HG03558 (cell line): Measurements from ENCODE around the gene RREB1.
"Not testable (repeated sequence)": the region's sequence is repeated elsewhere in the genome, so short reads cannot be mapped to it uniquely, and the experiment has no call there.

Experiments
- ATAC-seq: cut with Tn5 transposase; IDR thresholded peaks from one replicate; pipeline ENCODE4 v1.9.1; 2021; ENCODE audit warnings: moderate number of reproducible peaks; ENCODE audit not compliant: unreplicated experiment; ENCODE audit errors: extremely low read depth

RREB1 gene

DNA sequence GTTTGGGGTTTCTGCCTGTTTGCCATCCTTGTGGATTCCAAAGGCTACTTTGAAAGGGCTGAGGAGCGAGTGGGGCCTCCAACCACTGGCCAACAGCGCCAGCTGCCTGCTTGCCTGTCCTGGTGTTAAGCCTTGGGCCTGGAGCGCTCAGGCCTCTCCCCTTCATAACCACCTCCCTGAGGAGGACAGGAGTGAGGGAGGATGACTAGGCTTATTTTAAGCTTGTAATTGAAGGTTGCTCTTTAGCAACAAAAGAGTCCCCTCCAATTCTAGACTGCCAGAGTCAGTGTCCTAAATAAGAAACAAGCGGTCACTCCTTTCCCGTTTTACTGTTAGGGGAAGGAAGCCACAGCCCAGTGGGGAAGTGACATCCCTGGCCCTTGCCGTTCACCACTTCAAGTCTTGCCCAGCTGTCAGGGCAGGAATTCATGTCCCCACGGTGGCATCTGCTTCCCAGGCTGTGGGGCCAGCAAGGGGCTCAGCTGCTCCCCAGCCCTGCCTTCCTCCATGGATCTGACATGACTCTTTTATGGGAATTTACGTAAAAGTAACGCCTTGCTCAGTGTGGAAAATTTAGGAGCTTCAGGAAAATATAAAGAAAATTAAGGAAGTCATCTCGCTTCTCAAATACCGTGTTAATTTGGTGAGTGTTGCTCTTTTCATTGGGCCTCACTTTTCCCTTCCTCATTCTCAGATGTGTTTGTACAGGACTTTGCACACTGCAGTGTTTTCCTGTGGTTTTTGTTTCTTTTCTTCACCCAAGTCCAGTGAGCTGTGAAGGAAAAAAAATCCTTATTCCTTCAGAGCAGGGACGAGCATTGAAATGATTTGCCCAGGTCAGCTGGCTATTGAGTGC lies 147.4 kb downstream of the RREB1 start:
- no peak for ATAC-seq

DNA sequence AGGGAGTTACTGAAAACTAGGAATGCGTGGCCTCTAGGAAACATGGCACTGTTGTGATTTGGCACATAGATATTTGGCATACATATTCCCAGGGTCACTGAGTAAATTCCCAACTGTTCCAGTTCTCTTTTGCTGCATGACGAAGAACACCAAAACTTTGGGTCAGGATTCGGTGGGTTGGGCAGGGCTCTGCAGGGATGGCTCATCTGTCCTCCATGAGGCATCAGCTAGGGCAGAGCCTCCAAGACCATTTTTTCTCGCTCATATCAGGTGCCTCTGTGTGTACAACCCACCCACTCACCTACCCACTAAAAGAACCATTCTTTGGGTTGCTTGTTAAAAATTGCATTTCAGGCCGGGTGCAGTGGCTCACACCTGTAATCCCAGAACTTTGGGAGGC lies 148.2 kb downstream of the RREB1 start:
- no peak for ATAC-seq

DNA sequence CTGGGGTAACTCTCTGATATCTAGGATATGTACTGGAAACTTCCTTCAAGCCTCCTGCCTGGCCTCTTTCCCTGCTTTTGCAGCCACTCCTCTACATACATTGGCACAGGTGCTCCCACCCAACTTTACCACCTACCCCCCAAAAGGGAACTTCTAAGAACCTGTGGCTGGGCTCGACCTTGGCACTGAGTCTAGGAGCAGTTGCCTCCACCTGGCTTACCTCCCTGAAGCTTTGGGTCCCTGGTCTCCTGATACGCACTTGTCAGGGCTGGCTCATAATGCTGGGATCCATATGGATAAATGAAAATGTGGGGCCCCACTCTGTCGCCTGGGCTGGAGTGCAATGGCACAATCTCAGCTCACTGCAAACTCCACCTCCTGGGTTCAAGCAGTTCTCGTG lies 149.0 kb downstream of the RREB1 start:
- ATAC-seq: no peak

DNA sequence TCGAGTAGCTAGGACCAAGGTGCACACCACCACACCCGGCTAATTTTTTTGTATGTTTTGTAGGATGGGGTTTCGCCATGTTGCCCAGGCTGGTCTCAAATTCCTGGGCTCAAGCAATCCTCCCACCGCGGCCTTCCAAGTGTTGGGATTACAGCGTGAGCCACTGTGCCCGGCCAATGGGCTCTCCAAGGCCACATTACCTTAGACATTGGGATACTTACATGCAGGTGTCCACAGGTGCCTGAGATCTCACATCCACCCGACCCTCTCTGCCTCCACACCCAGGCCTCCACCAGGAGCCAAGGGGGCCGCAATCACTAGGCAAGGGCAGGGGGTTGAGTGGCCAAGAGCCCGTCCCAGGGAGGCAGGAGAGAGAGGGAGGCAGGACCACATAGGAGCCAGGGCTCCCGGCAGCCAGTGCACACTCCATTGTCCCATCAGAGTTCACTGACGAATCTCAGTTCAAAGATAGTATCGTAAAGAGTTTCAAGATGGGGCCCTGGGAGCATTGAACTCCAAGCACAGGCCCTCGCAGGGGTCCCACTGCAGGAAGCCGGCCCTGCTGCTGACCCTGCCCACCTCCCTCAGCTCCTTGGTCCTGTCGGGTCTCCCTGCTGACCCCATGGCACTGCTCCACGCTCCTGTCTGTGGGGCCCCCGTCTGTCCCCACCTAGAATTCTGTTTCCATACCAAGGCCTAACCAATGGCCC lies 149.9 kb downstream of the RREB1 start:
- no peak for ATAC-seq

DNA sequence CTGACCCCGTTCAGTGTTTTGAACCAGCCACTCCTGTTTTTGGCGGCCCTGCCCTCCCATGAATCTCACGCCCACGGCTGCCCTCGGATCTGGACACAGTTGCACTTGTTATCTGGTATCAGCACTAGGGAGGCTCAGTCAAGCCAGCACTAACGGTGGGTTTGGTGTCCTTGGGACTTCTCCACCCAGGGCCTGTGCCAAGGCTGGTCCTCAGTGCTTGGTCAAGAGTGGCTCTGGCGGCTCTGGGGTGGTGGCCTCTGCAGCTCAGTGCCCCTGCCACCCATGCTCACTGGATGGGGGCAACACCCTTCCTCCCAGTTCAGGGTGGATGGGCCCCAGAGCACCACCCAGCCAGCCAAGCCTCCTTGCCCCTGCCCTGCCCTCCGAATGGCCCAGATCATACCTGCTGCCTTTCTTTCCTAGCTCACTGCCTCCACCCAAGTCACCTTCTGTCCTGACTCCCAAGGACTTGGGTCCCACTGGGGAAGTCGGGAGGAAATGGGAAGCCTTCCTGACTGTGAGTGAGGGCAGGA lies 150.5 kb downstream of the RREB1 start:
- ATAC-seq: no peak

DNA sequence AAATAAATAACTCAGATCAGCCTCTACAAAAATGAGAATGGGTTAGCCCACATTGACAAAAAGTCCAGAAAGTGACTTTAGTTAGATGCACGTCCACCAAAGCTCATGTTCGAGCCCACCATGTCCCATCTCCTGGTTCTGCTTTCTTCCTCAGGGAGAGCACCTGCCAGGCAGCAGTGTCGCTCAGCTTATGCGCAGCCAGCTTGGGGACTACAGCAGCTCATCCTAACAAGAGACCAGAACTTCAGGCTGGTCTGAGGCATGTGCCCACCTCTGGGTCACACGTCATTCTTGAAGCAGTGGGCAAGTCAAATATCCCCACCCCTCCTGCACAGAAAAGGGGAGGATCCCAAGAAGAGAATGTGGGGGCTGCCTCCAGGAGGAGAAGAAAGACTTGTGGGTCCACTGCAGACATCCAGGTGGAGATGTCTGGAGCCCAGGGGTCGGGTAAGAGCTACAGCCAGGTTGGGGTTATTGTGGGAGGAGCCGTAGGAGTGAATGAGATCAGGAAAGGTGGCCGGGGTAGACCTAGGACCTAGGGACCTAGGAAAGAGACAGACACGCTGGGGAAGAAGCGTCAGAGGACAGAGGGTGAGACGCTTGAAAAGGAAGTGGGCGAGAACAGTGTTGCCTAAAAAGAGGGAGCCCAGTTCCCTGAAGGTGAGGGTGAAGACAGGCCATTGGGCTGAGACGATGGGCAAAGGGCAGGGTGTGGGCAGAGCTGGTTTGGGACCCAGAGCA lies 152.7 kb downstream of the RREB1 start:
- no peak for ATAC-seq

DNA sequence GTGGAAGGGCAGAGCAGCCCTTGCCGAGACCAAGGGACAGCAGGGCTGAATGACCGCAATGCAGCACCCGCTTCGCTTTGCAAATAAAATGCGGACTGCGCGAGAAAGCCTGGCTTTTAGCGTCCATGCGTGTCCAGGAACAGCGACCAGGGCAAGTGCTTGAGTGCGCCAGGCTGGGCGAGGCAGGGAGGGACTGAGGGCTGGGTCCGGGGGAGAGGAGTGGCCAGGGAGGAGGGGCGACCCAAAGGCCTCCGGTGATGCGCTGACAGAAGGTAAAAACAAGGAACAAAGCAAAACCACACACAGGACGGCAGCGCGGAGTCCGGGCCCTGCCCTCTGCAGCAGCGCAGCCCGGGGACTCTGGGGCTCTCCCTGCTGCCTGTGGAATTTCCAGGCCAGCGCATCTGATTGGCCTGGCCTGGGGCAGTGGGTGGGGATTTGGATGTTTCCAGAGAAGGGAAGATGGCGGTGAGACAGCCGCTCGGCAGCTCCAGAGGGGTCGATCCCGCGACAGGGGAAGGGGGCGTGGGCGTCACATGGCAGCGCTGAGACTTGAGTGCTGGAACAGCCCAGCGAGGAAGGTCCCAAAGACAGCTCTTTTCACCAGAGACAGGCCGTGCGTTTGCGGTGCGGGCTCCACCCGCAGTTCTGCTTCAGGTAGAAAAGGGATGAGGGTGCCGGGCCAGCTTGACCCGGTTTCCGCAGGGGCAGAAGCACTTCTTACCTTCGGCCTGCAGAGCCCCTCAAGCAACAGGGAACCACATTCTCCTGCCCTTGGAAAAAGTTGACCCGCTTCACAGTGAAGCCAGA lies 153.5 kb downstream of the RREB1 start:
- ATAC-seq: peak; percentile 63

DNA sequence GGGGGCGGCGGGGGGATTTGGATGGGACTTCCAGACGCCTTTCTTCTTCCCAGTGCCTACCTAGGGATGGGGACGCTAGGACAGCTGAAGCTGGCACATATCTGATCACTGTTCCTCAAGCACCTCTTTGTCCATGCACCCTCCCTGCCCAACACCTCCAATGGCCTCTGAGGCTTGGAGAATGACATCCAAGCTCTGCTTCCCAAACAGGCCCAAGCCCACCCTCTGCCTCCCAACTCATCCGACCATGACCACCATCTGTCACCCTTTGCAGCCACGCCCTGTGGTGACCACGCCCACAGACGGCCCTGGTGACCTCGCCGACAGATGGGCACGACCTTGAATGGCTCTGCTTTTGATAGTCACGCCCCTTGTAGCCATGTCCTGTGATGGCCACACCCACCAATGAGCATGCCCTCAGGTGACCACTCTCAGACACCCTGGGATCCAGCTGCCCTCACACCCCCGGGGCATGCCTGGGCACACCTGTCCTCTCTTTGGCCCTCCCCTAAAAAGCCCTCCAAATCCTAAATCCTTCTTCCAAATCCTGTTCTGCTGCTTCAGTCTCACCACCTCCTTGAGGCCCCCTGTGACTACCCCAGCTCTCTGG lies 154.2 kb downstream of the RREB1 start:
- ATAC-seq: no peak

DNA sequence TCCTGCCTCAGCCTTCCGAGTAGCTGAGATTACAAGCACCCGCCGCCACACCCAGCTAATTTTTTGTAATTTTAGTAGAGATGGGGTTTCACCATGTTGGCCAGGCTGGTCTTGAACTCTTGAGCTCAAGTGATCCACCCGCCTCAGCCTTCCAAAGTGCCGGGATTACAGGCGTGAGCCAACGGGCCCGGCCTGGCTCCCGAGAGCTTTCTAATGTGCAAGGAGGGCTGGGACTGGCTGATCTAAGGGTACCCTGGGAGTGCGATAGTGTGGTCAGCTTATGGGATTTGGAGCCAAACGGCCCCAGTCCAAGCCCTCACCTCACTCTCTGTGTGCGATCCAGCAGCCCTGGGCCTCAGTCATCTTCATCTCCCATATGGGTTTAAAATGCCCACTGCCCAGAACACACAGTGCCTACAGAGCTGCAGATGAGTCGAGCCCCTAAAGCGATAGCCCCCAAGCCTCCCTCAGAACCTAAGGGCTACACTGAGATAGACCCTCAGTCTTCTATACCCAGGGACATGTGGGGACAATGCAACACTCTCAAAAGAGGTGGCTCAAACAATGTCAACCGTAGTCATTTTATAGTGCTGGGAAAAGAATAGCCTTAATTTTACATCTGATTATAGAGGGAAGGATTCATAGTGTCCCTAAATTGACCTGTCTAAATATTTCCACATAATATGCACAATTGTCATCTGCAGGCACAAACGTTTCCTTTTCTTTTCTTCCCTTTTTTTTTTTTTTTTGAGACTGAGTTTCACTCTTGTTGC lies 155.2 kb downstream of the RREB1 start:
- ATAC-seq: no peak

DNA sequence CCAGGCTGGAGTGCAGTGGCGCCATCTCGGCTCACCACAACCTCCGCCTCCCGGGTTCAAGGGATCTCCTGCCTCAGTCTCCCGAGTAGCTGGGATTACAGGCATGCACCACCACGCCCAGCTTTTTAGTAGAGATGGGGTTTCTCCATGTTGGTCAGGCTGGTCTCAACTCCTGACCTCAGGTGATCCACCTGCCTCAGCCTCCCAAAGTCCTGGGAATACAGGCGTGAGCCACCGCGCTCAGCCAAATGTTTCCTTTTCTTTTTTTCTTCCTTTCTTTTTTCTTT lies 155.7 kb downstream of the RREB1 start:
- not testable (repeated sequence) for ATAC-seq

DNA sequence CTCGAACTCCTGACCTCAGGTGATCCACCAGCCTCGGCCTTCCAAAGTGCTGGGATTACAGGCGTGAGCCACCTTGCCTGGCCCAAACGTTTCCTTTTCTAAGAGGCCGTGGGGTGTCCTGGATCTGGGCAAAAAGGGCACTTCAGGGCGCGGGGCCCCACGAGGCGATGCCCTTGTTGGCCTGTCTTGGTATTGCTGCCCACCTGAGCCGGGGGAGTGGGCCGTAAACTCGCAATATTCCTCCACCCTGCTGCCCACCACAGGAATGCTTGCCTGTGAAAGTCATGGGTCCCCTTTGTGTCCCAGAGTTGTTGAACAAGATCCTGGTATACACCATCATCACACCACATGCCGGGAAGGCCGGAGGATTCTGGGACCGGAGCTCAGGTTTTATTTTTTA lies 156.3 kb downstream of the RREB1 start:
- ATAC-seq: no peak

DNA sequence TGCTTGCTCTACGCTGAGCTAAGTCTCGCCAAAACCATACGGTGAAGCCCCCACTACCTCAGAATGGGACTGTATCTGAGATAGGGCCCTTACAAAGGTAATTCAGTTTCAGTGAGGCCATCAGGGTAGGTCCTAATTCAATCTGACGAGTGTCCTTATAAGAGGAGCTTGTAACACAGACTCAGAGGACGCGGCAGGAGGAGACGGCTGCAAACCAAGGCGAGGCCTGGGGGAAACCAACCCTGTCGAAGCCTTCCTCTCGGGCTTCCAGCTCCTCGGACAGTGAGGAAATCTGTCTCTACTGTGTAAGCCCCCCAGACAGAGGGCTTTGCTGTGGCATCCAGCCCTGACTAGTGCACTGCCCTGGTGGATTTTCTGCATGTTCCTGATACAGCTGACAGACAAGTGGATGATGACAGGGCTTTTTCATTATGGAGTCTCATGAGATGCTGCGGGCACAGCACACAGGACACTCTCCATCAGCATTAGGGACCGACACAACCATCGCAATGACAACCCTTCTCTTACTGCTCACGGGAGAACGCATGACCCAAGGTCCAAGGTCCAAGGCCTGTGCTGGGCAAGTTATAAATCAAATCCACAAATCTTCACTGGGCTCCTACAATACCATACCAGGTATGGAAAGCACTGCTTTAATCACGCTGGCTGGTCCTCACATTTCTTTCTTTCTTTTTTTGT lies 157.1 kb downstream of the RREB1 start:
- ATAC-seq: no peak

DNA sequence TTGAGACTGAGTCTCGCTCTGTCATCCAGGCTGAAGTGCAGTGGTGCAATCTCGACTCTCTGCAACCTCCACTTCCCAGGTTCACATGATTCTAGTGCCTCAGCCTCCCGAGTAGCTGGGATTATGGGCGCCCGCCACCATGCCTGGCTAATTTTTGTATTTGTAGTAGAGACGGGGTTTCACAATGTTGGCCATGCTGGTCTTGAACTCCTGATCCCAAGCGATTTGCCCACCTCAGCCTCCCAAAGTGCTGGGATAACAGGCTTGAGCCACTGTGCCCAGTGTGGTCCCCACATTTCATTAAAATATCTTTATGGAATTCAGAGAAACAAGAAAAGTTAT lies 157.6 kb downstream of the RREB1 start:
- not testable (repeated sequence) for ATAC-seq

DNA sequence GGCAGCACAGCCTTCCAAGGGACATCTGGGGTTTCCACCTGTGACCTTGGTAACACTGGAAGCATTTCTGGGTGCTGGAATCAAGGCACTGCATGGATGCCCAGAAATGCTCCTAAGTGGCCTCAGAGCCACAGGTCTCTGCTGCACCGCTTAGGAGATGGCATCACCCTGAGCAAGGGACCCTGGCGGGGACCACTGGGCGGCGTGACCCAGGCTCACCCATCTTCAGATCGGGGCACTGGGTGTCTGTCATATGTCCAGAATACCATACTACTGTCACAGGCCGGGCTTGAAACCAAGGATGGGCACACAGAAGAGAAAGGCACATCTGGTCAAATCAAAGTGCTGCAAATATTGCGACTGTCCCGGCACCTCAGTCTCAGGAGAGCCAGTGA lies 159.3 kb downstream of the RREB1 start:
- no peak for ATAC-seq

DNA sequence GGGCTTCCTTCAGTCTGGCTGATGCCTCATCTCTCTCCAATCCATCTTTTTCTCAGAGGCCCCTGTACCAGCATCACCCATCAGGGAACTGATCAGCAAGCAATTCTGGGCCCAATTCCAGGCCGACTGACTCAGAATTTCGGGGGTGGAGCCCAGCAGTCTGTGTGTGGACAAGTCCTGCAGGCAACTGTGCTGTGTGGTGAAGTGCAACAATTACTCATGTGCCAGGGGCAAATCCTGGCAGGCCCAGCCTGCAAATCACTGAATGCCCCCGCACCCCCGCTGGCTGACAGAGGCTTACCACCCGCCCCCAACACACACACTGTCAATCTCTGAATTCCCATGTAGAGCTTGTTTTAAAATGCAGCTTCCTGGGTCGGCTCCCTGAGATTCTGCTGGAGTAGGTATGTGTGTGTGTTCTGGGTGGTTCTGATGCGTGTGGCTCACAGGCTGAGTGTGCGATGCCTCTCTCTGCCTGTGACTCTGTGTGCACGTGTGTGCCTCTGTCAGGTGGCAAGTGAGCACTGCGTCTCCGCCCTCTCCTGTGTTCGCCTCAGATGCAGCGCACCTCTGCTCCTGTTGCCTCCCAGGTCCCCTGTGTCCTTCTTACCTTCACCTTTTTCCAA lies 159.8 kb downstream of the RREB1 start:
- no peak for ATAC-seq

DNA sequence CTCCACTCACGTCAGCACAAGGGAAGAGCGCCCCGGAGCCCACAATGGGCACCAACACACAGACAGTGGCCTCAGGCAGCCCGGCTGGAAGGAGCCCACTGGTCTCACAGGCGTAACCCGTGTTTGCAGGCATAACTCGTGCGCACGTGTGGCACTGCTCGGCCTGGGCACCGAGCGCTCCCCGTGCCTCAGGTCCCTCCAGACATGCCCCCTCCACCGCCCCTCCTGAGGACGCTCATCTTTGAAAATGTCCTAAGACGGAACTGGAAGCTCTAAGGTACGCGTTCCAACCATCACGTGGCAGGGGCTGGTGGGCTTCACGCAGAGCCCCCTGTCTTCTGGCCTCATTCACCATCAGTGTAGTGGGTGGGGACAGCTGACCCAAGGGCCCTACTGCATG lies 160.6 kb downstream of the RREB1 start:
- no peak for ATAC-seq

DNA sequence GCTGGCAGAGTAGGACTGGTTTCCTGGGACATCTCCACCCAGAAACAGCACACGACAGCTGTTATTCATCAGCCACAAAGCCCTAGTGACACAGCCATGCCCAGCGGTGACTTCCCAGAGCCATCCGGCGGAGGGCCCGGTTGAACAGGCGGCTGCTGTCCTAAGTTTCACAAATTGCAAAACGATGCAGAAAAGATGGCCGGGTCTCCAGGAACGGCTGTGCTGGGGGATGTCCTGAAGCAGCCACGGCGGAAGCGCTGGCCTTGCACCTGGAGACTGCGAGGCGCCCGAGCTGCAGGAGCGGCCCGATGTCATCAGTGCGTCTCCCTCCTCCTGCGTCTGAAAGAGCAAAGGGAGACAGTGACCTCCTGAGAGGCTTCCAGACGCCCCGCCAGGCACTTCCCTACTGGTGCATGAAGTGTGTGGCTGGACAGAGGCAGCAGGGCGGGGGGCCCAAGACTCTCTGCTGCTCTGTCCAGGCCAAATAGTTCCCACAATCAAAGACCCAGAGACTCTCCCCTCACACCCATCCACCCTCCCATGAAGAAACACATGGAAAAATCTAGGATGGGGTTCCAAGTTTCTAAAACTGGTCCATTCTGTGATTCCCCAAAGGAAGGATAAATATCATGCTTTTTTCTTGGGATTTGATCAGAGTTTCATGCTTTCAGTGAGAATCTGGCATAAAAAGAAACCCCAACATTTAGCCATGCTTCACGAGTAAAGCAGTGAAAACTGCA lies 161.2 kb downstream of the RREB1 start:
- ATAC-seq: no peak

DNA sequence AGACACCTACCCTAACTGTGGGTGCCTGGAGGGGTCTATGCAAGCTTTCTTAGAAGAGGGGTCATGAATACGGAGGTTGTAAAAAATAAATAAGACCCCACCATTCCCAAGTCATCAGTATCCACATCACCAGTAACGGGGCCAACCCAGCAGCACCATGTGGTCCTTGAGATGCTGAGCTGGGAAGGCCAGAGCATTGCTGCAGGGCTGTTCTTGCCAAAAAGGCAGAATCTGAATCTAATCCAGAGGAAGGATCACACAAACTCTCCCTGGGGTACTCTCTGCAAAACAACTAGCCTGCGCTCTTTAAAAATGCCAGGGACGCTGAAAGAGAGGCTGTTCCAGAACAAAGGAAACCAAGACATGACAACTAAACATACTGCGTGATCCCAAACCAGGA lies 162.1 kb downstream of the RREB1 start:
- ATAC-seq: no peak
